ENCODE results near the gene ZNF784. TPM values are rescaled to one million over a fixed set of nuclear protein-coding genes. Genes with fewer than 3 reads are reported as not detected.

Gene ZNF784
- total RNA-seq, 1 donor from 2014 or later = 3.9 TPM

GRCh38 chr19:55622242-55622969 lies 2.0 kb downstream of the ZNF784 start:
- DNase-seq (ENCODE audit: extremely low read depth, low read depth, low spot score) = no peak

GRCh38 chr19:55621673-55622231 lies 2.6 kb downstream of the ZNF784 start:
- no peak for DNase-seq (ENCODE audit: extremely low read depth, low read depth, low spot score)

- no peak for DNase-seq (ENCODE audit: extremely low read depth, low read depth, low spot score)
These were observed 3.1 kb downstream of the ZNF784 start for GRCh38 chr19:55621205-55621672.

GRCh38 chr19:55620410-55621204 lies 3.8 kb downstream of the ZNF784 start:
- DNase-seq (ENCODE audit: extremely low read depth, low read depth, low spot score) = no peak

- no peak for DNase-seq (ENCODE audit: extremely low read depth, low read depth, low spot score)
These were observed 5.1 kb downstream of the ZNF784 start for GRCh38 chr19:55619286-55619685.

- DNase-seq (ENCODE audit: extremely low read depth, low read depth, low spot score) = no peak
These were observed 5.9 kb downstream of the ZNF784 start for GRCh38 chr19:55618426-55618825.

- no peak for DNase-seq (ENCODE audit: extremely low read depth, low read depth, low spot score)
These were observed 6.9 kb downstream of the ZNF784 start for GRCh38 chr19:55617426-55617825.

- no peak for DNase-seq (ENCODE audit: extremely low read depth, low read depth, low spot score)
These were observed 7.9 kb downstream of the ZNF784 start for GRCh38 chr19:55616395-55616875.

GRCh38 chr19:55615543-55616394 lies 8.6 kb downstream of the ZNF784 start:
- DNase-seq (ENCODE audit: extremely low read depth, low read depth, low spot score) = no peak

- no peak for DNase-seq (ENCODE audit: extremely low read depth, low read depth, low spot score)
These were observed 9.4 kb downstream of the ZNF784 start for GRCh38 chr19:55614711-55615542.

GRCh38 chr19:55613930-55614710 lies 10.2 kb downstream of the ZNF784 start:
- DNase-seq (ENCODE audit: extremely low read depth, low read depth, low spot score) = no peak

- DNase-seq (ENCODE audit: extremely low read depth, low read depth, low spot score) = no peak
These were observed 11.0 kb downstream of the ZNF784 start for GRCh38 chr19:55613396-55613795.

GRCh38 chr19:55611983-55612645 lies 12.3 kb downstream of the ZNF784 start:
- no peak for DNase-seq (ENCODE audit: extremely low read depth, low read depth, low spot score)

- no peak for DNase-seq (ENCODE audit: extremely low read depth, low read depth, low spot score)
These were observed 12.9 kb downstream of the ZNF784 start for GRCh38 chr19:55611300-55611982.

- DNase-seq (ENCODE audit: extremely low read depth, low read depth, low spot score) = no peak
These were observed 15.0 kb downstream of the ZNF784 start for GRCh38 chr19:55609326-55609725.

GRCh38 chr19:55606817-55607216 lies 17.5 kb downstream of the ZNF784 start:
- no peak for DNase-seq (ENCODE audit: extremely low read depth, low read depth, low spot score)

GRCh38 chr19:55606471-55606787 lies 17.9 kb downstream of the ZNF784 start:
- DNase-seq (ENCODE audit: extremely low read depth, low read depth, low spot score) = no peak
